ENCODE measurements around the gene KLF3. TPM values are rescaled to one million over a fixed set of nuclear protein-coding genes. Genes with fewer than 3 reads are reported as not detected.

KLF3 gene
- total RNA-seq, 1 donor: 25.3 TPM

DNA sequence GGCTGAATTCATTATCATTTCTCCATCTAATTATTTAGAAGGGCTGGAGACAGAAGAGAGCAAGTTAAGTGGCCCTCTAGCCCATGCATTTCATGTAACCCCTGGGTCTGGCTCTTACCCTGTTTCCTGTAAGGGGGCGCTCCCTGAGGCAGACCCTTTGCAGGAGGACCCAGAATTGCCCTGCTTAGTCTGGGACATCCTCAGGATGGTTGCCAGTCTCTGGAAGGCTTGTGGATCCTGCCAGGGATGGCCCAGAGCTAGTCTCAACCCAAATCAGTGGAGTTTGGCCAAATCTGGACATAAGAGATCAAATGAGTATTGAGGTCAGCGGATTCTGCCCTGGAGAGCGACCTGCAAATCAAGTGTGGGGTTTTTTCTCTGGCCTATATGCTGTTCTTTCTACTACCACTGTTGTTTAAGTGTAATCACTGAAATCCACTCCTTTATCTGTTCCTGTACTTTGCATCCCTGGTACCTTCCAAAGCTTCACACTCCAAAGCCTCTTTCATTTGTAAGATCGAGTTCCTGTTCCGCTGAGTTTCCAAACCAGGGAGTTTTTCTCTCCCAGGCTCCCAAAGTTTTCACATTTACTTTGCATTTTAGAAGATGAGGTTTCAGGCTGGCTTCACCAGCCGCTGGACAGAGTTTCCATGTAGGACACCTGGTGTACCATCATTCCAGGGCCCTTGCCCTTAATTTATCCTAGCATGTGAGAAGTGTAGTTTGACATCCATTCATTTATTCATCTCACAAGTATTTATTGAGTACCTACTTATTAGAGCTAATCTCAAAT lies 6.3 kb downstream of the KLF3 start:
- H3K79me2 ChIP-seq (ENCODE audit: insufficient read depth, low read length): peaks cover 87% of the 10 kb centered on the region
- H3K9me3 ChIP-seq (ENCODE audit: low read depth, low read length): no peaks in the 10 kb centered on the region
- no peak overlapping the region for H3K27ac ChIP-seq (ENCODE audit: low read depth, low read length)
- peak; percentile 71 for DNase-seq (ENCODE audit: insufficient read length, low spot score, missing footprints)
- no peak overlapping the region for H2AFZ ChIP-seq (ENCODE audit: low read length)
- no peak overlapping the region for H3K4me2 ChIP-seq (ENCODE audit: insufficient read depth, low read length)
- H3K36me3 ChIP-seq (ENCODE audit: insufficient read depth, low read length): no peaks in the 10 kb centered on the region
- no peak overlapping the region for H3K4me3 ChIP-seq (ENCODE audit: insufficient read depth, low read length)
- TF ChIP-seq, protein P1, sequence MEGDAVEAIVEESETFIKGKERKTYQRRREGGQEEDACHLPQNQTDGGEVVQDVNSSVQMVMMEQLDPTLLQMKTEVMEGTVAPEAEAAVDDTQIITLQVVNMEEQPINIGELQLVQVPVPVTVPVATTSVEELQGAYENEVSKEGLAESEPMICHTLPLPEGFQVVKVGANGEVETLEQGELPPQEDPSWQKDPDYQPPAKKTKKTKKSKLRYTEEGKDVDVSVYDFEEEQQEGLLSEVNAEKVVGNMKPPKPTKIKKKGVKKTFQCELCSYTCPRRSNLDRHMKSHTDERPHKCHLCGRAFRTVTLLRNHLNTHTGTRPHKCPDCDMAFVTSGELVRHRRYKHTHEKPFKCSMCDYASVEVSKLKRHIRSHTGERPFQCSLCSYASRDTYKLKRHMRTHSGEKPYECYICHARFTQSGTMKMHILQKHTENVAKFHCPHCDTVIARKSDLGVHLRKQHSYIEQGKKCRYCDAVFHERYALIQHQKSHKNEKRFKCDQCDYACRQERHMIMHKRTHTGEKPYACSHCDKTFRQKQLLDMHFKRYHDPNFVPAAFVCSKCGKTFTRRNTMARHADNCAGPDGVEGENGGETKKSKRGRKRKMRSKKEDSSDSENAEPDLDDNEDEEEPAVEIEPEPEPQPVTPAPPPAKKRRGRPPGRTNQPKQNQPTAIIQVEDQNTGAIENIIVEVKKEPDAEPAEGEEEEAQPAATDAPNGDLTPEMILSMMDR (IDR thresholded peaks at IDR 0.05; ENCODE audit: extremely low read depth, low read depth, low read length): no peak
- H3K27me3 ChIP-seq (ENCODE audit: insufficient read depth, low read length): no peaks in the 10 kb centered on the region
- peaks cover 24% of the 10 kb centered on the region for H4K20me1 ChIP-seq (ENCODE audit: insufficient read depth, low read length)
- peaks cover 53% of the 10 kb centered on the region for H3K4me1 ChIP-seq (ENCODE audit: insufficient read depth, low read length)

- H4K20me1 ChIP-seq (ENCODE audit: insufficient read depth, low read length): peaks cover 24% of the 10 kb centered on the region
- TF ChIP-seq, protein P1 (IDR thresholded peaks at IDR 0.05; ENCODE audit: extremely low read depth, low read depth, low read length): no peak
Measured at GRCh38 chr4:38670939-38671591, 7.1 kb downstream of the KLF3 start.

GRCh38 chr4:38671592-38671940 lies 7.6 kb downstream of the KLF3 start:
- peaks cover 89% of the 10 kb centered on the region for H3K79me2 ChIP-seq (ENCODE audit: insufficient read depth, low read length)
- TF ChIP-seq, protein P1 (IDR thresholded peaks at IDR 0.05; ENCODE audit: extremely low read depth, low read depth, low read length): no peak
- no peak overlapping the region for H2AFZ ChIP-seq (ENCODE audit: low read length)
- H3K4me3 ChIP-seq (ENCODE audit: insufficient read depth, low read length): no peak overlapping the region
- H4K20me1 ChIP-seq (ENCODE audit: insufficient read depth, low read length): peaks cover 24% of the 10 kb centered on the region
- no peaks in the 10 kb centered on the region for H3K36me3 ChIP-seq (ENCODE audit: insufficient read depth, low read length)
- H3K9me3 ChIP-seq (ENCODE audit: low read depth, low read length): no peaks in the 10 kb centered on the region
- peaks cover 49% of the 10 kb centered on the region for H3K4me1 ChIP-seq (ENCODE audit: insufficient read depth, low read length)
- no peak for DNase-seq (ENCODE audit: insufficient read length, low spot score, missing footprints)
- H3K27me3 ChIP-seq (ENCODE audit: insufficient read depth, low read length): no peaks in the 10 kb centered on the region
- H3K27ac ChIP-seq (ENCODE audit: low read depth, low read length): no peak overlapping the region
- H3K4me2 ChIP-seq (ENCODE audit: insufficient read depth, low read length): no peak overlapping the region

More at GRCh38 chr4:38670939-38671591, 7.1 kb downstream of the KLF3 start:
- Histone ChIP-seq H3K27ac (ENCODE audit: low read depth, low read length) (no peak overlapping the region), H3K79me2 (ENCODE audit: insufficient read depth, low read length) (peaks cover 89% of the 10 kb centered on the region), H2AFZ (ENCODE audit: low read length) (no peak overlapping the region), H3K4me3 (ENCODE audit: insufficient read depth, low read length) (no peak overlapping the region), H3K4me1 (ENCODE audit: insufficient read depth, low read length) (peaks cover 54% of the 10 kb centered on the region), H3K9me3 (ENCODE audit: low read depth, low read length) (no peaks in the 10 kb centered on the region), H3K4me2 (ENCODE audit: insufficient read depth, low read length) (no peak overlapping the region), H3K36me3 (ENCODE audit: insufficient read depth, low read length) (no peaks in the 10 kb centered on the region), H3K27me3 (ENCODE audit: insufficient read depth, low read length) (no peaks in the 10 kb centered on the region)
- DNase-seq (ENCODE audit: insufficient read length, low spot score, missing footprints): peak; percentile 41

DNA sequence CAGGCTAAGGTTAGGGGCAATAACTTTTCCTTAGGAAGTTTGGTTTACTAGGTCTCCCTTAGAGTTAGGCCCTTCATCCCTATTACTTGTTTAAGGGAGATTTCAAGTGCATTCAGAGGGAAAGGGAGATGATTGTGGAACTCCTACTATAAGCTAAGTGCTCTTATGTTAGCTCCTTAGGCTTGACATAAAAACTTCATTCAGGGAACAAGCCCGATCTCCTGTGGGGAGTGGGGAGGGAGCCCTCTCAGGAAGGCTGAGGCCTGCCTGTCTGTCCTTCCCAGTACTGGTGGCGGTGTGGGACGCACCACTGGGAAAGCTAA lies 8.0 kb downstream of the KLF3 start:
- H3K79me2 ChIP-seq (ENCODE audit: insufficient read depth, low read length): peaks cover 94% of the 10 kb centered on the region
- no peaks in the 10 kb centered on the region for H3K27me3 ChIP-seq (ENCODE audit: insufficient read depth, low read length)
- TF ChIP-seq, protein P1 (IDR thresholded peaks at IDR 0.05; ENCODE audit: extremely low read depth, low read depth, low read length): no peak
- H3K9me3 ChIP-seq (ENCODE audit: low read depth, low read length): no peaks in the 10 kb centered on the region
- peaks cover 24% of the 10 kb centered on the region for H4K20me1 ChIP-seq (ENCODE audit: insufficient read depth, low read length)
- H3K4me1 ChIP-seq (ENCODE audit: insufficient read depth, low read length): peaks cover 44% of the 10 kb centered on the region
- no peaks in the 10 kb centered on the region for H3K36me3 ChIP-seq (ENCODE audit: insufficient read depth, low read length)
- DNase-seq (ENCODE audit: insufficient read length, low spot score, missing footprints): peak; percentile 36
- H3K4me3 ChIP-seq (ENCODE audit: insufficient read depth, low read length): no peak overlapping the region
- peak overlapping the region; percentile 12 for H3K27ac ChIP-seq (ENCODE audit: low read depth, low read length)
- H3K4me2 ChIP-seq (ENCODE audit: insufficient read depth, low read length): no peak overlapping the region
- no peak overlapping the region for H2AFZ ChIP-seq (ENCODE audit: low read length)

All from osteoblast (primary cell).